ENCODE measurements around the gene PRKAG2.

- TF ChIP-seq, protein P1, sequence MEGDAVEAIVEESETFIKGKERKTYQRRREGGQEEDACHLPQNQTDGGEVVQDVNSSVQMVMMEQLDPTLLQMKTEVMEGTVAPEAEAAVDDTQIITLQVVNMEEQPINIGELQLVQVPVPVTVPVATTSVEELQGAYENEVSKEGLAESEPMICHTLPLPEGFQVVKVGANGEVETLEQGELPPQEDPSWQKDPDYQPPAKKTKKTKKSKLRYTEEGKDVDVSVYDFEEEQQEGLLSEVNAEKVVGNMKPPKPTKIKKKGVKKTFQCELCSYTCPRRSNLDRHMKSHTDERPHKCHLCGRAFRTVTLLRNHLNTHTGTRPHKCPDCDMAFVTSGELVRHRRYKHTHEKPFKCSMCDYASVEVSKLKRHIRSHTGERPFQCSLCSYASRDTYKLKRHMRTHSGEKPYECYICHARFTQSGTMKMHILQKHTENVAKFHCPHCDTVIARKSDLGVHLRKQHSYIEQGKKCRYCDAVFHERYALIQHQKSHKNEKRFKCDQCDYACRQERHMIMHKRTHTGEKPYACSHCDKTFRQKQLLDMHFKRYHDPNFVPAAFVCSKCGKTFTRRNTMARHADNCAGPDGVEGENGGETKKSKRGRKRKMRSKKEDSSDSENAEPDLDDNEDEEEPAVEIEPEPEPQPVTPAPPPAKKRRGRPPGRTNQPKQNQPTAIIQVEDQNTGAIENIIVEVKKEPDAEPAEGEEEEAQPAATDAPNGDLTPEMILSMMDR (IDR thresholded peaks at IDR 0.05) = no peak
- no peak for TF ChIP-seq ZFX (IDR thresholded peaks at IDR 0.05; ENCODE audit: borderline replicate concordance)
These were observed 91.8 kb downstream of the PRKAG2 start for GRCh38 chr7:151784853-151785680.
